Tibial nerve (tissue), 4 donors: ENCODE results near the gene TMEM176B.

Experiments used
- CTCF ChIP-seq, 5 experiments: fragments of 200-600 bp in 3 of 5; fragments of 450-650 bp in 2 of 5; sonication (generic) in 3 of 5; IDR thresholded peaks; one replicate each; pipeline ENCODE4 v1.5.1; 2016 to 2019; ENCODE audit warnings: antibody characterized with exemption in 5 of 5, mild to moderate bottlenecking in 3 of 5, moderate library complexity in 2 of 5
- EP300 ChIP-seq, 2 donors: sonication (generic); formaldehyde crosslinking; IDR thresholded peaks; one replicate each; pipeline ENCODE4 v1.6.1; 2017; ENCODE audit warnings: antibody characterized with exemption in 2 of 2, mild to moderate bottlenecking in 1 of 2
- POLR2A ChIP-seq, 2 donors: fragments of 450-650 bp; IDR thresholded peaks; one replicate each; pipeline ENCODE4 v1.6.1; 2017; ENCODE audit warnings: antibody characterized with exemption in 2 of 2, mild to moderate bottlenecking in 2 of 2, moderate library complexity in 2 of 2

- TF ChIP-seq POLR2A (IDR thresholded peaks at IDR 0.05) (no peak), CTCF (IDR thresholded peaks at IDR 0.05) (no peak), EP300 (IDR thresholded peaks at IDR 0.05) (no peak)
Observed at GRCh38 chr7:150742286-150742968, 57.7 kb downstream of the TMEM176B start.
